HG03097 (cell line): ENCODE measurements around the gene MUC13.
A peak's percentile ranks its signal among the peaks of the same experiment; 100 is the strongest.

Experiments
- ATAC-seq: cut with Tn5 transposase; IDR thresholded peaks from one replicate; pipeline ENCODE4 v1.9.1; 2021; ENCODE audit not compliant: unreplicated experiment, low FRiP score

Gene MUC13

DNA sequence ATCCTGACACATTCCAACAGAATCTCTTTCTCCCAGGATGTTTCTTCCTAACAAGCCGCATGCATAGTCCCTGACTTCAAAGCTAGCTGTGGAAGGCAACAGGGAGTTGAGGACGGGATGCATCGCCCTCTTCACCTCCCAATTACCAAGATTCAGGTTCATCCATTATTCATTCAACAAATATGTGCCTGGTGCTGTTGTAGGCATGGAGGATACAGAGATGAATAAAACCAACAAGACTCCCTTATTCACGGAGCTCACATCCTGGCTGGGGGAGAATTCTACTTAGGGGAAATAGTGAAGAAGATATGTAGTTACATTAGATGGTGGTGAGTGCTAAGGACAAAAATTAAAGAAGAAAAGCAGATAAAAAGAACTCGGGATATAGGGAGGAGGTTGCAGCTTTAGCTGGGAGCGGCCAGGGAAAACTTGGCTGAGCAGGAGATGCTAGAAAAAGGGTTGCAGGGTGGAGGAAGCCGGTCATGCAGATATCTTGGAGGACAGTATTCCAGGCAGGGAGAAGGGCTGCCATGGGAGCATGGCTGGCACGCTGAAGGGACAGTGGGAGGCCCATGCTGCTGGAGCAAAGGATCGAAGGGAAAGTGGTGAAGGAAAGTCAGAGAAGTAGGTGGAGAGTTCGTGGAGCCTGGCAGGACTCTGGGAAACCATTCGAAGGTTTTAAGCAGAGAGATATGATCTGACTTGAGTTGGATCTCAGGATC, 52.4 kb downstream of the MUC13 start:
- no peak for ATAC-seq

DNA sequence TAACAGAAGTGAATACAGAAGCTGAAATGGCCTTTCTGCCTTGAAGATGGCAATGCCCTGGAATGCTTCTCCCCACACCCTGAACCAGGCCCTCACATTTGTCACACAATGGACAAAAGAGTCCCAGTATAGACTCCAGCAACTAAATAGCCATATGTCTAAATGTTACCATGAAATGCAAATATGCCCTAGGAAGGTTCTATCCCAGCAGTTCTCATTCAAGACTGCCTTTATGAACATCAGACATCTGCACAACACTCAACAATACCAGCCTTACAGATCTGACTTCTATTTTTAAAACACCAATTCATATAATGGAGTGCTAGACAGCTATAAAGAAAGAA, 55.2 kb downstream of the MUC13 start:
- ATAC-seq = no peak

DNA sequence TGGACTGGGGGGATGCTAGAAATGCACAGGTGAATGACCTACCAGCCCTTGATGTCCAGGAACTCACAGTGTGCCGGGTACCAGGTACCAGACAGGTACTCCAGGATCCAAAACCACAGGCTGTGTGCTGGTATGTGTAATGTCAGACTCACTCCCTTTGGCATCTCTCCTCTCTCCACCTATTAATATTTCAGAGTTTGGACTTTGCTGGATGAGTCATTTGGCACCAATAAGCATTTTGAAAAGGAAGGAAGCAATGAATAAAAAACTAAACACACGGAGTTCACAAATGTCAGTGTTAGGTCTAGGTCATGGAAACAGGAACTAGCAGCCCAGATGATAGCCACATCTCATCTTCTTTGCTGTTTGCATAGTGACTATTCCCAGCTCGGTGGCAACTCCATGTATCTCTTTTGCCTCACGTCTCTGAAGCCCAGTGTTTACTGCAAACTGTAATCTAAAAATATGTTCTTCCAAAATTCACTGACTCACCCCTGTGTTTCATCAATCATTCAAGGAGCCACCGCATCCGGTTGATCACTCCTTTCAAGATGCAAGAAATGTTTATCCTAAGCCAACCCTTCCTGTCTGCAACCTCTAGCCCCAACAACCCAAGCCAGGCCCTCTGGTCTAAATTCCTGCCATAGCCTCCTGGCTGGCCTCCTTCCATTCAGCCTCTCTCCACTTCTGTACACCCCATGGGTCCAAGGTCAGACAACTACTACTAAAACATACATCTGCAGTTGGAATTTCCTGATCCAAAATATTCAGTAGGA, 55.8 kb downstream of the MUC13 start:
- peak; percentile 70 for ATAC-seq

DNA sequence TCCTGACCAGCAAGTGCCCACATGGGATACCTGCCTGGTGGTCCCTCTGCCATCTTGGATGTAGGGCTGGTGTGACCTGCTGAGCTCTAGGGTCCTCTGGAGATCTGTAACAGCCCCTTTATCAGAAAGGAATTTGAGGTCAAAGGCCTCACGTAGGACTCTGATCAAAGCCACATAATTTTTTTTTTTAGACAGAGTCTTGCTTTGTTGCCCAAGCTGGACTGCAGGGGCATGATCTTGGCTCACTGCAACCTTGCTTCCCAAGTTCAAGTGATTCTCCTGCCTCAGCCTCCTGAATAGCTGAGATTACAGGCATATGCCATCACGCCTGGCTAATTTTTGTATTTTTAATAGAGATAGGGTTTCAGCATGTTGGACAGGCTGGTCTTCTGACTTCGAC, 56.9 kb downstream of the MUC13 start:
- no peak for ATAC-seq

DNA sequence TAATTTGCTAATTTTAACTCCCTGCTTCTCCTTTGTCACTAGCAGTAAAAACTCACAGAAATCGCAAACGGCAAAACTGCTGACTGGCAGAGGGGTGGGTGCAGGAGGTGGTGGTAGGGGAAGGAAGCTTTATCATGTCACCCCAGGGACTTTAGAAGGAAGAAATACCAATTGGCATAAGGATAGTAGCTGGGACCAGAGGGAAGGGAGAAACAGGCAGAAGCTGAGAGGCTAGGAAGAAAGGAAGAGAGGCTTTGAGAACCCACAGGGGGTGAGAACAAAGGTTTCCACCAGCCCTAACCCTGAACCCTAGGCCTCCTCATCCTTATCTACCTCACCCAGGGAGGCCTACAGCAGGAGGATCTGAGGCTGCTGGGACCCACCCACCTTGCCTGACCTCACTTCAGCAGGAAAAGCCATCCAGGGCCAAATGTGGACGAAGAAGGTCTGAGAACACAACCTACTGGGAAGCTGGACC, 58.1 kb downstream of the MUC13 start:
- no peak for ATAC-seq

DNA sequence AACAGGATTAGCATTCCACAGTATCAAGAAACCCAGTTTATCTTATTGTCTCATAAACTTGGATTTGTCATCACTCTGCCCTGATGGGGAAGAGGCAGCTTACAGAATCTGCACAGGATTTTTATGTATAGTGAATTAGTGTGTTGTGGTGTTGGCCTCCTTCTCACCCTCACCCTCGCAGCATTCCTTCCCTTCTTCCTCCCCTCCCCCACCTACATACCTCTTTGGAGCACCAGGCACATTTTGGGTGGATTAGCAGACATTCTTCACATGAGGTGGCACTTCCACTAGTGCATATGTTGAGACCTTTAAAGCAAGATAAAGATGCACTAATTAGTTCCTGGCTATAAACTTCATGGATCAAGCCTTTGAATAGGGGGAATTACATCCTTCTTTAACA, 61.3 kb downstream of the MUC13 start:
- ATAC-seq = no peak

DNA sequence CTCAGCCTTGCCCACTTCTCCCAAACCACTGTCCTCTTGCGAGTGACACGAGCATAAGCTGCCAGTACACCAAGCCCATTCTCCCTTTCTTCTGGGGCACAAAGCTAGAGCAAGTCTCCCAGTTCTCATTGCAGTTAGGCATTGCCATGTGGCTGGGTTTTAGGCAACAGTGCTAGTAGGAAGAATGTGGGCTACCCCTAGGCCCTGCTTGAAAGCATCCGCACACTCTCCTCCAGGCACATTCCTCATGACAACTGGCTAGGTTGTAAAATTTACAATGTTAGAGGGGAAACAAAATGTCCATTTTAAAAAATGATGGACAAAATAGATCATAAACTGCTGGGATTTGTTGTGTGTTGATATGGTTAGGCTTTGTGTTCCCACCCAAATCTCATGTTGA, 67.0 kb downstream of the MUC13 start:
- no peak for ATAC-seq

DNA sequence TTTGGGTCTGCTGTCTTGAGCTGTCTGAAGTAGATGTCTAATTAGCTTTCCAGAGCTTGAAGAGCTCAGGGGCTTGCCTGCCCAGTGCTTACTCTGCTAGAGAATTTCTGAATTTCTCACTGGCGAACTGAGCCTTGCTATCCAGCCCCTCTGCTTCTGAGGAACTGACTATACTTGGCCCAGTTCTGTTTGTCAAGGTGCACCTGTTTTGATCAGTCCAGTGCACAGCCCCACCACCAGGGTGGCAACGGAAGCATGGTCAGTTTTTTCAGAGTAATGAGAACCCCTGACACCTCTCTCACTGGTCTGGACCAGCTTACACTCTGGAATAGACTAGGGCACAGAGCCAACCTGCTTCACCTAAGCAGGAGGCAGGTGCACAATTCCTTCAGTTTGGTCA, 72.5 kb downstream of the MUC13 start:
- ATAC-seq = no peak

DNA sequence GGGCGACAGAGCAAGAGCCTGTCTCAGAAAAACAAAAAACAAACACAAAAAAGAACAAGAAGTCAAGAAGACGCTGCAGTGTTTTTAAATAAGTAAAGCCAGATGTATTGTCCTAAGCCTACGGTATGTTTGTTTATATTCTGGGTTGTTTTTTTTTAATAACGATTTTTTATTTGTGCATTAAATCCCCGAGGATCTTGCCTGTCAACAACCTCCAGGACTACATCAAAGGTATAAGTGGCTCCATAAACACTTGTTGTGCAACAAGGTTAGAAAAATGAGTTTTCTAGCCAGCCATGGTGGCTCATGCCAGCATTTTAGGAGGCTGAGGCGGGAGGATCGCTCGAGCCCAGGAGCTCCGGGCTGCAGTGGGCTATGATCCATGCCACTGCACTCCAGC, 73.5 kb downstream of the MUC13 start:
- no peak for ATAC-seq

DNA sequence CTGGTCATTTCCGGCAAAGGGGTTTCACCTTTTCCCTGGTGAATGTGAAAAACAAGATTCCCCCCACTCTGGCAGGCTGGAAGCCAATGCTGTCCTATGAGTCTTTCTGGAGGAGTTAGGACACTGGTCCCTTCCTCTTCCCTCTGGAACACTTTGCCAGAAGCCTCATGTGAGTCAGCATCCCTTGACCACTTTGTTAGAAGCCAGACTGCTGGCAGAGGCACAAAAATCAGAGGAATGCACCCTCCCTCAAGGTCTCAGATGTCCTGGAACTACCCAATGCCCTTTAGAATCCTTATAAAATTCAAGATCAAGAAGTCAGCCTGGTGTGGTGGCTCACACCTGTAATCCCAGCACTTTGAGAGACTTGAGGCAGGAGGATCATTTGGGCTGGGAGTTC, 74.0 kb downstream of the MUC13 start:
- no peak for ATAC-seq

DNA sequence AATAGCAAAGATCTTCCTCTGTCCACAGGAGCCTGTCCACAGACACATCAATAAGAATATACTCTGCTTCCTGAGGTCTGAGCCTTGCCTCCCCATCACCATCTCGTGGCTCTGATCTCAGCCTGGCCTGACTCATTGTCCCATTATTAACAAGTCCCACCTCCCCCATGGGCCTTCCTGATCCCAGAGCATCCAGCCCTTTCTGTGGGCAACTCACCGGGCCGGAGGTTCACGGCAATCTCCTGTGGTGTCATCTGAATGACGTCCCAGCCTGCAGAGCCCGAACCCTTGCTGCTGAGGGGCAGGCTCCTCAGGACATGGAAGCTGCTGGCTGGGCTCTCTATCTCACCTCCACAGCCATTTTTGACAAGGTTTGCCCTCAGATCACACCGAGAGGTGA, 75.5 kb downstream of the MUC13 start:
- no peak for ATAC-seq

DNA sequence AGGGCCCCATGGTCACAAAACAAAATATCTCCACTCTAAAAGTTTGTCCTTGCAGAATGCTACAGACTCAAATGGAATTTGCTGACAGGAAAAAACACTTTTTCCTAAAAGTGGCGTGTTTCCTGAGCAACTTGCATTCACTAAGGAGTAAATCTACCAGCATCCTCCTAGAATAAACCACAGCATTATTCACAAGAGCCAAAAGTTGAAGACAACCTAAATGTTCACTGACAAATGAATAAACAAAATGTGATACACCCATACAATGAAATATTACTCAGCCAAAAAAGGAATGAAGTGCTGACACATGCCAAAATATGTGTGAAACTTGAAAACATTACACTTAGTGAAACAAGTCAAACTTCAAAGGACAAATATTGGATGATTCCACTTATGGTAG, 76.3 kb downstream of the MUC13 start:
- ATAC-seq = no peak

DNA sequence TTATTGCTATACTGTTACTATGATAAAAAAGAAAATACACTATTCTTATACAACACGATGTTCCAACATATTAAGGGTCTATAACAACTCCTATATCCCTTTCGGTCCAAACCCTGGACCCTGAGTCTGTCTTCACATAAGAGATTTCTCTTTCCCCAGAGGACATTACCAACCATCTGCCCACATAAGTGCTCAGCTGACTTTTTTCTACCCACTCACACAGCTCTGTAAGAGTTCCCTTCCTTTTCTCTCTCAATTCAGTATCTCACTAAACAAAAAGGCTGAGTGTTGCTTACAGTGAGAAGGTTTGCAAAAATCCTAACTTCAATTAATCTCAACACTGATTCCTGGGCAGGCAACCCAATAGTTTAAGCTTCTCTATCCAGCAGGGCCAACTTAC, 77.9 kb downstream of the MUC13 start:
- no peak for ATAC-seq
